Activated CD4-positive, alpha-beta T cell treated with anti-CD3 and anti-CD28 coated beads, Interleukin-2, amount 50 U/mL, for 1 hour (primary cell): ENCODE data around the gene TGIF2LX.
"Not testable (repeated sequence)": the region's sequence is repeated elsewhere in the genome, so short reads cannot be mapped to it uniquely, and the experiment has no call there.

ENCODE experiments used
- DNase-seq: peaks from one replicate; pipeline ENCODE4 v3.0.0-alpha.2; 2020

Gene TGIF2LX

GRCh38 chrX:89921665-89922064 is at the start of gene TGIF2LX:
TSS of gene TGIF2LX (plus strand) at chrX:89921908. CDS start at chrX:89922086, 178 bp downstream.
- not testable (repeated sequence) for DNase-seq

GRCh38 chrX:89922338-89922934 is 728 bp downstream of the TGIF2LX start:
- DNase-seq, result not testable (repeated sequence)

GRCh38 chrX:89943077-89943476 is 21.4 kb downstream of the TGIF2LX start:
- not testable (repeated sequence) for DNase-seq

GRCh38 chrX:89965588-89965987 is 43.9 kb downstream of the TGIF2LX start:
- DNase-seq, result not testable (repeated sequence)
